ENCODE data around the gene TSHR.
"Not testable (repeated sequence)": the region's sequence is repeated elsewhere in the genome, so short reads cannot be mapped to it uniquely, and the experiment has no call there.

The TSHR gene

DNA sequence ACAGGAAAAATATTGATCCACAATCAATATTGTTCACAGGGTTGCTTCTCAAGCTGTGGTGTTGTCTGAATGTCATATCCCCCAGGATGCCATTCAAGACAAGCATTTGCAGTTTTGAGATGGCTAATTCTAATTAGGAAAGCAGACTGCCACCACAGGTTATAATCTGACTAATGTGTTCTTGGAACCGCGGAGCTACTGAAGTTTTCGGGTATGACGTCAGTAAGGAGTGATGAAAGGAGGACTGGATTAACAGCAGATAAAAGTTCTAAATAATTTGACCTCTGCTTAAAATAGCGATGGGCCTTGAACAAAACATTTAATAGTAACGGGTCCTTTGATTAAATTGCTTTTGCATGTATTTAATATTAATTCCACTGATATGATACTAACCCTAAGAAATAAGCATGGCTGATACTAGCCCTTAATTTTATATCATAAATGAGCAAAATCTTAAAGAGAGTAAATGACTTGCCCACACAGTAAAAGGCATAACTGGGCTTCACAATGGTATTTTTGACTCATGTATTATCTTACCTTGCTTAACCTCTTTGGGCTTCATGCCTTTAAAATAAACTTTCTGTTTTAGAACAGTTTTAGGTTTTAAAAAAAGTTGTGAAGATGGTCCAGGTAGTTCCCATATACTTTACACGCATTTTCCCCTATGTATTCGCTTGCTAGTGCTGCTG lies 50.3 kb downstream of the TSHR start:
- TF ChIP-seq, protein P1, sequence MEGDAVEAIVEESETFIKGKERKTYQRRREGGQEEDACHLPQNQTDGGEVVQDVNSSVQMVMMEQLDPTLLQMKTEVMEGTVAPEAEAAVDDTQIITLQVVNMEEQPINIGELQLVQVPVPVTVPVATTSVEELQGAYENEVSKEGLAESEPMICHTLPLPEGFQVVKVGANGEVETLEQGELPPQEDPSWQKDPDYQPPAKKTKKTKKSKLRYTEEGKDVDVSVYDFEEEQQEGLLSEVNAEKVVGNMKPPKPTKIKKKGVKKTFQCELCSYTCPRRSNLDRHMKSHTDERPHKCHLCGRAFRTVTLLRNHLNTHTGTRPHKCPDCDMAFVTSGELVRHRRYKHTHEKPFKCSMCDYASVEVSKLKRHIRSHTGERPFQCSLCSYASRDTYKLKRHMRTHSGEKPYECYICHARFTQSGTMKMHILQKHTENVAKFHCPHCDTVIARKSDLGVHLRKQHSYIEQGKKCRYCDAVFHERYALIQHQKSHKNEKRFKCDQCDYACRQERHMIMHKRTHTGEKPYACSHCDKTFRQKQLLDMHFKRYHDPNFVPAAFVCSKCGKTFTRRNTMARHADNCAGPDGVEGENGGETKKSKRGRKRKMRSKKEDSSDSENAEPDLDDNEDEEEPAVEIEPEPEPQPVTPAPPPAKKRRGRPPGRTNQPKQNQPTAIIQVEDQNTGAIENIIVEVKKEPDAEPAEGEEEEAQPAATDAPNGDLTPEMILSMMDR (IDR thresholded peaks at IDR 0.05; ENCODE audit: insufficient read depth, low read length, missing control alignments), result no peak
- ChIA-PET CTCF (interaction anchor here (1.0 kb wide), 1 partner anchor 18 kb away, joined by 3 read pairs; no protein-coding TSS in a partner anchor), POLR2A (no interaction called here)

DNA sequence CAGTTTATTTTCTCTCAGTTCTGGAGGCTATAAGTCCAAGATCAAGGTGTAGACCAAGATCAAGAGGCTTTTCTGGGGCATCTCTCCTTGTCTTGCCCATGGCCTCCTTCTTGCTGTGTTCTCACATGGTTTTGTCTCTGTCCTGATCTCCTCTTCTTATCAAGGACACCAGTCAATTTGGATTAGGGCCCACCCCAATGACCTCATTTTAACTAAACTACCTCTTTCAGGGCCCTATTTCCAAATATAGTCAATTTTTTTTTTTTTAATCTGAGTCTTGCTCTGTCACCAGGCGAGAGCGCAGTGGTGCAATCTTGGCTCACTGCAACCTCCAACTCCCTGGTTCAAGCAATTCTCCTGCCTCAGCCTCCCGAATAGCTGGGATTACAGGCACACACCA lies 50.8 kb downstream of the TSHR start:
- TF ChIP-seq, protein P1 (IDR thresholded peaks at IDR 0.05; ENCODE audit: insufficient read depth, low read length, missing control alignments), result no peak
- CTCF ChIA-PET, result no interaction called here
- no peak overlapping the region for H3K4me3 ChIP-seq (ENCODE audit: low read depth, low read length)
- DNase-seq (ENCODE audit: low read depth, low spot score), result no peak
- POLR2A ChIA-PET, result no interaction called here

More for the DNA sequence above, 50.3 kb downstream of the TSHR start:
- no peak for DNase-seq (ENCODE audit: low read depth, low spot score)
- H3K4me3 ChIP-seq (ENCODE audit: low read depth, low read length), result no peak overlapping the region

DNA sequence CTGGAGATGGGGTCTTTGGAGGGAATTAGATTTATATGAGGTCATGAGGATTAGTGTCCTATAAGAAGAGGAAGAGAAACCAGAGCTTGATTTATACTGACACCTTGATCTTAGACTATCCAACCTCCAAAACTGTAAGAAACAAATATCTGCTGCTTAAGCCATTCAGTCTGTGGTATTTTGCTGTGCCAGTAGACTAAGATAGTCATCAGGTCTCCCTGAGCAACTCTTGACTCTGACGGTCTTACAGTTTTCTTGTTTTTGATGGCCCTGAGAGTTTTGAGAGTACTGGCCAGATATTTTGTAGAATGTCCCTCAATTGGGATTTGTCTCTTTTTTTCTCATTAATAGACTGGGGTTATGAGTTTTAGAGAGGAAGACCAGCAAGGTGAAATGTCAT lies 51.7 kb downstream of the TSHR start:
- ChIA-PET CTCF (no interaction called here), POLR2A (interaction anchor here (0.6 kb wide), 1 partner anchor 135 kb away, joined by 3 read pairs; no protein-coding TSS in a partner anchor)
- TF ChIP-seq, protein P1 (IDR thresholded peaks at IDR 0.05; ENCODE audit: insufficient read depth, low read length, missing control alignments), result no peak
- DNase-seq (ENCODE audit: low read depth, low spot score), result no peak
- no peak overlapping the region for H3K4me3 ChIP-seq (ENCODE audit: low read depth, low read length)

DNA sequence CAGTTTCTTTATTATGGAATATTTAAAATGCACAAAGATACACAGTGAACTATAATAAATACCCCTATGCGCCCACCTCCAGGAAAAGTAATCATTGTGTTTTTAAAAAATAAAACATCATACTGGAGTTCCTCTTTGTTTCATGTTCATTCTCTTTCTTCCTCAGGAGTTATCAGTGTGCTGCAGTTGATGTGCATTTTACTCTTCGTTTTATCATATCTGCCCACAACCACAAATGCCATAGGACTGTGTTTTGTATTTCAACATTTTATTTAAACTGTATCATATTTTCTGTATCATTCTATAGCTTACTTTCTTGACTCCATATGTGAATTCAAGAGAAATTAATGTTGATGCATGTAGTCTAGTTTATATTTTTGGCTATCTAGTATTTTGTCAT lies 53.9 kb downstream of the TSHR start:
- no peak for DNase-seq (ENCODE audit: low read depth, low spot score)
- POLR2A ChIA-PET, result no interaction called here
- CTCF ChIA-PET, result interaction anchor here (1.4 to 3.4 kb wide), 2 partner anchors 13 to 22 kb away, joined by 5 to 19 read pairs; no protein-coding TSS in a partner anchor
- TF ChIP-seq, protein P1 (IDR thresholded peaks at IDR 0.05; ENCODE audit: insufficient read depth, low read length, missing control alignments), result no peak
- H3K4me3 ChIP-seq (ENCODE audit: low read depth, low read length), result no peak overlapping the region

DNA sequence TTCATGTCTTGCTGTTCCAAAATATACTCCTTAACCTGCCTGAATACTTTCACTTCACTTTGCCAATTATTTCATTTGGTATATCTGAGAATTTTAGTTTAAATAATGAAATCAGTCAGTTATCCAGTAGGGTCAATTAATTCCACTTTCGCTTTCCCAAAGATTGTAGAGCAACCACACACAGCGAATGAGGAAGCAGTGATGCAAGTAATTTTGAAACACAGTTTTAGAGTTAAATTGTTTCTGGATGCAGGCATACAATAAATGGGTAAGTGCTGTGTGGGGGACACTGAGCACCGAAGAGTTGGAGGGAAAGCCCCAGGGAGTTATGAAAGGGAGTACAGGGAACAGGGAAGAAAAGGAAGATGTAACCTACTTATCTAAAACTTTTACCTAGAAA lies 62.8 kb downstream of the TSHR start:
- DNase-seq (ENCODE audit: low read depth, low spot score), result no peak
- ChIA-PET POLR2A (no interaction called here), CTCF (interaction anchor here (1.0 kb wide), 1 partner anchor 193 kb away, joined by 3 read pairs; no protein-coding TSS in a partner anchor)
- TF ChIP-seq, protein P1 (IDR thresholded peaks at IDR 0.05; ENCODE audit: insufficient read depth, low read length, missing control alignments), result no peak
- H3K4me3 ChIP-seq (ENCODE audit: low read depth, low read length), result no peak overlapping the region

DNA sequence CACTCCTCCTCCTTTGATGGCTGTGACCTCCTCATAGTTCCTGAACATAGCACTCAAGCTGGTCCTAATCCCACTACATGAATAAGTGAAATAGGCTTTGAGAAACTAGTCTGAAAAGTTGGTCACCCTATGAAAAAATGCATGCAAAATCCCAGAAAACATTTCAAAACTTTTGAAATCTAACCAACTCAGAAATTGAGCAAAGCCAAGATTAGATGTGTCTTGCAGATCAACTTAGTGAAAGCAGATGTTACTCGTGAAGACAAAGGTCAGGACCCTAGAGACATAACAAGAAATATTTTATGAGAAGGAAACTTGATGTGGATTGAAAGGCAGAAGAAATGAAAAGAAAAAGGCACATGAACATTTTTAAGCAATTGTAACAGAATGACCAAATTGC lies 63.3 kb downstream of the TSHR start:
- no peak overlapping the region for H3K4me3 ChIP-seq (ENCODE audit: low read depth, low read length)
- TF ChIP-seq, protein P1 (IDR thresholded peaks at IDR 0.05; ENCODE audit: insufficient read depth, low read length, missing control alignments), result no peak
- ChIA-PET POLR2A (no interaction called here), CTCF (interaction anchor here (1.0 kb wide), 1 partner anchor 193 kb away, joined by 3 read pairs; no protein-coding TSS in a partner anchor)
- DNase-seq (ENCODE audit: low read depth, low spot score), result no peak

DNA sequence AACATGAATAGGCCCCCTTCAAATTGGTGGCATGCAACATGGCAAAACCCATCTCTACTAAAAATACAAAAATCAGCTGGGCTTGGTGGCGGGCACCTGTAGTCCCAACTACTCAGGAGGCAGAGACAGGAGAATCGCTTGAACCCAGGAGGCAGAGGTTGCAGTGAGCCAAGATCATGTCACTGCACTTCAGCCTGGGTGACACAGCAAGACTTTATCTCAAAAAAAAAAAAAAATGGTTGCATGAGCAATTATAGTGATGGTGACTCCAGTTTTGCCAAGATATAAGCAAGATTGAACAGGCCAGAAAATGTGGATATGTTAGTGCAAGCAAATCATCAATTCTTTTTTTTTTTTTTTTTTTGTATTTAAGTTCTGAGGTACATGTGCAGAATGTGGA lies 63.7 kb downstream of the TSHR start:
- POLR2A ChIA-PET; H3K4me3 ChIP-seq (ENCODE audit: low read depth, low read length); DNase-seq (ENCODE audit: low read depth, low spot score): not testable (repeated sequence)
- CTCF ChIA-PET, result interaction anchor here (1.0 kb wide), 1 partner anchor 192 kb away, joined by 3 read pairs; no protein-coding TSS in a partner anchor

Measured in AG04449 (cell line).